Measurements from ENCODE around the gene PLAC9. TPM values are rescaled to one million over a fixed set of nuclear protein-coding genes. Genes with fewer than 3 reads are reported as not detected.

Gene PLAC9
- polyA plus RNA-seq, 4 donors = 4.6 to 22.2 (median 6.8) TPM; not detected in 1

GRCh38 chr10:80159166-80159873 lies 26.8 kb downstream of the PLAC9 start:
- Histone ChIP-seq H3K27me3 (ENCODE audit: control insufficient read depth in 3 of 3, insufficient read depth in 3 of 3, low read length in 3 of 3) (no peaks in the 10 kb centered on the region), H3K36me3 (ENCODE audit: control insufficient read depth in 3 of 3, insufficient read depth in 2 of 3, low read depth in 1 of 3, low read length in 3 of 3) (peaks cover 22 to 94% (median 56%) of the 10 kb centered on the region in 3 donors), H3K4me1 (ENCODE audit: control insufficient read depth in 3 of 3, insufficient read depth in 2 of 3, low read depth in 1 of 3, low read length in 2 of 3) (peaks cover 0 to 6% (median 0%) of the 10 kb centered on the region in 3 donors), H3K27ac (ENCODE audit: low read depth in 1 of 3, low read length in 2 of 3) (peak overlapping the region in 2 of 3 donors; percentile 14 to 49), H3K4me3 (ENCODE audit: low read depth in 1 of 3, low read length in 3 of 3) (no peak overlapping the region), H3K9me3 (ENCODE audit: control insufficient read depth in 2 of 2, insufficient read depth in 1 of 2, low read depth in 1 of 2, low read length in 1 of 2) (no peaks in the 10 kb centered on the region)
- FAIRE-seq = no peak
- WGBS, 3 donors = 80 to 84% (median 84%) methylated on average over 9 of the region's 9 CpGs
- no peak for DNase-seq

GRCh38 chr10:80160361-80161320 lies 28.1 kb downstream of the PLAC9 start:
- Histone ChIP-seq H3K27me3 (ENCODE audit: control insufficient read depth in 3 of 3, insufficient read depth in 3 of 3, low read length in 3 of 3) (no peaks in the 10 kb centered on the region), H3K4me1 (ENCODE audit: control insufficient read depth in 3 of 3, insufficient read depth in 2 of 3, low read depth in 1 of 3, low read length in 2 of 3) (peaks cover 0 to 10% (median 4%) of the 10 kb centered on the region in 3 donors), H3K4me3 (ENCODE audit: low read depth in 1 of 3, low read length in 3 of 3) (no peak overlapping the region), H3K36me3 (ENCODE audit: control insufficient read depth in 3 of 3, insufficient read depth in 2 of 3, low read depth in 1 of 3, low read length in 3 of 3) (peaks cover 24 to 96% (median 49%) of the 10 kb centered on the region in 3 donors), H3K27ac (ENCODE audit: low read depth in 1 of 3, low read length in 2 of 3) (no peak overlapping the region), H3K9me3 (ENCODE audit: control insufficient read depth in 2 of 2, insufficient read depth in 1 of 2, low read depth in 1 of 2, low read length in 1 of 2) (no peaks in the 10 kb centered on the region)
- FAIRE-seq (no peak), DNase-seq (no peak)
- WGBS, 3 donors = 92 to 98% (median 95%) methylated on average over 17 of the region's 17 CpGs

- no peaks in the 10 kb centered on the region for H3K27me3 ChIP-seq (ENCODE audit: control insufficient read depth in 3 of 3, insufficient read depth in 3 of 3, low read length in 3 of 3)
- FAIRE-seq = no peak
- no peak overlapping the region for H3K27ac ChIP-seq (ENCODE audit: low read depth in 1 of 3, low read length in 2 of 3)
- no peak for DNase-seq
- H3K36me3 ChIP-seq (ENCODE audit: control insufficient read depth in 3 of 3, insufficient read depth in 2 of 3, low read depth in 1 of 3, low read length in 3 of 3) = peaks cover 18 to 95% (median 48%) of the 10 kb centered on the region in 3 donors
- H3K9me3 ChIP-seq (ENCODE audit: control insufficient read depth in 2 of 2, insufficient read depth in 1 of 2, low read depth in 1 of 2, low read length in 1 of 2) = no peaks in the 10 kb centered on the region
- WGBS, 3 donors = 81 to 88% (median 84%) methylated on average over 21 of the region's 21 CpGs
- H3K4me1 ChIP-seq (ENCODE audit: control insufficient read depth in 3 of 3, insufficient read depth in 2 of 3, low read depth in 1 of 3, low read length in 2 of 3) = peaks cover 0 to 10% (median 7%) of the 10 kb centered on the region in 3 donors
- no peak overlapping the region for H3K4me3 ChIP-seq (ENCODE audit: low read depth in 1 of 3, low read length in 3 of 3)
Measured at GRCh38 chr10:80161321-80162083, 29.0 kb downstream of the PLAC9 start.

DNA sequence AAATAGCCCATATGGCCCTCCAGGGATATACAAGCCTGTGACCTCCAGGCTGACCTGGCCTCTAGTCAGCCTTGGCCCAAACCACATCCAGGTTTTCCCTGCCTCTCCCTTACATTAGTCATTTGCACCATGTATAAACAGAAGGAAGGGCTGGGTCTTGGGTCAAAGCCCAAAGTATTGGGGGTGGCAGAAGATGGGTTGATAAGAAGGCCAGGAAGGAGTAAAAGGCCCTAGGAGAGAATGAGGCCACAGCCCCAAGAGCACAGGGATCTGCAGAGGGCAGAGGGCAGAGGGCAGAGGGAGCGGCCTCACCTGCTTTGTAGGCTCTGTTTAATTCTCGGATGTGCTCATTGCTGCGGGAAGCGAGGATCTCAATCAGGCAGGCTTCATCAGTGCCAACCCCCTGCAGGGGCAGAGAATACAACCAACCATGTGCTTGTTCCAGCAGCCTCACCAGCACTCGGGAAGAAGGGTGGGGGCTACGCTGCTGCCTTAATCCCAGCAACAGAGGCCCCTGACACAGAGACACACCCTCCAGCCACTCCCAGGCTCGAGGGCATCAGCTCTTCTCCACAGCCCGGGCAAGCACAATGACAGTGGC lies 31.3 kb downstream of the PLAC9 start:
- peaks cover 0 to 10% (median 7%) of the 10 kb centered on the region in 3 donors for H3K4me1 ChIP-seq (ENCODE audit: control insufficient read depth in 3 of 3, insufficient read depth in 2 of 3, low read depth in 1 of 3, low read length in 2 of 3)
- no peak overlapping the region for H3K4me3 ChIP-seq (ENCODE audit: low read depth in 1 of 3, low read length in 3 of 3)
- peak overlapping the region in 2 of 3 donors; percentile 76 to 79 for H3K27ac ChIP-seq (ENCODE audit: low read depth in 1 of 3, low read length in 2 of 3)
- H3K36me3 ChIP-seq (ENCODE audit: control insufficient read depth in 3 of 3, insufficient read depth in 2 of 3, low read depth in 1 of 3, low read length in 3 of 3) = peaks cover 8 to 95% (median 37%) of the 10 kb centered on the region in 3 donors
- H3K27me3 ChIP-seq (ENCODE audit: control insufficient read depth in 3 of 3, insufficient read depth in 3 of 3, low read length in 3 of 3) = no peaks in the 10 kb centered on the region
- peak in 1 of 2 donors; percentile 92 for DNase-seq
- no peak for FAIRE-seq
- 26 to 61% (median 41%) methylated on average over 8 of the region's 8 CpGs for whole genome bisulfite sequencing, 3 donors
- no peaks in the 10 kb centered on the region for H3K9me3 ChIP-seq (ENCODE audit: control insufficient read depth in 2 of 2, insufficient read depth in 1 of 2, low read depth in 1 of 2, low read length in 1 of 2)

- no peaks in the 10 kb centered on the region for H3K27me3 ChIP-seq (ENCODE audit: control insufficient read depth in 3 of 3, insufficient read depth in 3 of 3, low read length in 3 of 3)
- WGBS, 3 donors = 88 to 91% (median 89%) methylated on average over 7 of the region's 7 CpGs
- FAIRE-seq = no peak
- H3K9me3 ChIP-seq (ENCODE audit: control insufficient read depth in 2 of 2, insufficient read depth in 1 of 2, low read depth in 1 of 2, low read length in 1 of 2) = no peaks in the 10 kb centered on the region
- peaks cover 0 to 10% (median 7%) of the 10 kb centered on the region in 3 donors for H3K4me1 ChIP-seq (ENCODE audit: control insufficient read depth in 3 of 3, insufficient read depth in 2 of 3, low read depth in 1 of 3, low read length in 2 of 3)
- no peak for DNase-seq
- peak overlapping the region in 1 of 3 donors; percentile 76 for H3K27ac ChIP-seq (ENCODE audit: low read depth in 1 of 3, low read length in 2 of 3)
- H3K36me3 ChIP-seq (ENCODE audit: control insufficient read depth in 3 of 3, insufficient read depth in 2 of 3, low read depth in 1 of 3, low read length in 3 of 3) = peaks cover 8 to 96% (median 36%) of the 10 kb centered on the region in 3 donors
- H3K4me3 ChIP-seq (ENCODE audit: low read depth in 1 of 3, low read length in 3 of 3) = no peak overlapping the region
Measured at GRCh38 chr10:80164596-80164995, 32.1 kb downstream of the PLAC9 start.

DNA sequence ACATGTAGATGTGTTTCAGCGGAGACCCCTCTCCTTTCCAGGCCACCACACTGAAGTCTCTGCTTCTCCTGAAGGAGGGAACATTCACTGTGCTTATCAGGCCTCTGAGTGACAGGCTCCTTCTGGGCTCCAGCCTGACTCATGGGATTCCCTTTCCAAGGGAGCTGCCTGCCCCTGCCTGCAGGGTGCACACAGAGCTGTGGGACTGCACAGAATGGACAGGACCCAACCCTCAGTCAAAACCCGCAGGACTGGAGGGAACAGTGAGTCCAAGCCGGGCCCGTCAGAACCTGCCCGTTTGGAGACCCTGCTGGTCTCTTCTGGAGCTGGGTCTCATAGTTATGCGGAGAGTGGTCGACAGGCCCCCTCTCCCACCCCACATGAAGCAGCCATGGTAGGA lies 32.6 kb downstream of the PLAC9 start:
- Histone ChIP-seq H3K4me1 (ENCODE audit: control insufficient read depth in 3 of 3, insufficient read depth in 2 of 3, low read depth in 1 of 3, low read length in 2 of 3) (peaks cover 0 to 10% (median 7%) of the 10 kb centered on the region in 3 donors), H3K4me3 (ENCODE audit: low read depth in 1 of 3, low read length in 3 of 3) (no peak overlapping the region), H3K27ac (ENCODE audit: low read depth in 1 of 3, low read length in 2 of 3) (peak overlapping the region in 2 of 3 donors; percentile 4 to 76), H3K27me3 (ENCODE audit: control insufficient read depth in 3 of 3, insufficient read depth in 3 of 3, low read length in 3 of 3) (no peaks in the 10 kb centered on the region), H3K36me3 (ENCODE audit: control insufficient read depth in 3 of 3, insufficient read depth in 2 of 3, low read depth in 1 of 3, low read length in 3 of 3) (peaks cover 8 to 95% (median 36%) of the 10 kb centered on the region in 3 donors), H3K9me3 (ENCODE audit: control insufficient read depth in 2 of 2, insufficient read depth in 1 of 2, low read depth in 1 of 2, low read length in 1 of 2) (no peaks in the 10 kb centered on the region)
- 88 to 95% (median 92%) methylated on average over 7 of the region's 7 CpGs for WGBS, 3 donors
- DNase-seq (no peak), FAIRE-seq (no peak)

- WGBS, 3 donors = 89 to 93% (median 91%) methylated on average over 27 to 28 of the region's 28 CpGs
- H3K27ac ChIP-seq (ENCODE audit: low read depth in 1 of 3, low read length in 2 of 3) = peak overlapping the region in 1 of 3 donors; percentile 56
- no peaks in the 10 kb centered on the region for H3K27me3 ChIP-seq (ENCODE audit: control insufficient read depth in 3 of 3, insufficient read depth in 3 of 3, low read length in 3 of 3)
- H3K9me3 ChIP-seq (ENCODE audit: control insufficient read depth in 2 of 2, insufficient read depth in 1 of 2, low read depth in 1 of 2, low read length in 1 of 2) = no peaks in the 10 kb centered on the region
- H3K4me1 ChIP-seq (ENCODE audit: control insufficient read depth in 3 of 3, insufficient read depth in 2 of 3, low read depth in 1 of 3, low read length in 2 of 3) = peaks cover 0 to 10% (median 7%) of the 10 kb centered on the region in 3 donors
- DNase-seq (no peak), FAIRE-seq (no peak)
- no peak overlapping the region for H3K4me3 ChIP-seq (ENCODE audit: low read depth in 1 of 3, low read length in 3 of 3)
- peaks cover 6 to 95% (median 35%) of the 10 kb centered on the region in 3 donors for H3K36me3 ChIP-seq (ENCODE audit: control insufficient read depth in 3 of 3, insufficient read depth in 2 of 3, low read depth in 1 of 3, low read length in 3 of 3)
Measured at GRCh38 chr10:80166581-80167470, 34.3 kb downstream of the PLAC9 start.
